Gastrocnemius medialis (tissue), 4 donors: Measurements from ENCODE around the gene USP7. TPM values are rescaled to one million over a fixed set of nuclear protein-coding genes. Genes with fewer than 3 reads are reported as not detected.

Experiments
- ATAC-seq, 2 donors: fragments of 150-250 bp; one replicate each; pipeline ENCODE4 v1.9.1; 2016
- DNase-seq, 2 donors: peaks; one replicate each; pipeline ENCODE4 v3.0.0-alpha.2; 2019
- H3K27ac ChIP-seq, 4 donors: fragments of 200-600 bp; sonication (generic); 1 replicate in 1 of 4; 2 replicates in 3 of 4; pipeline ENCODE4 v1.5.1; 2016 to 2018; ENCODE audit warnings: mild to moderate bottlenecking in 2 of 4, moderate library complexity in 1 of 4
- H3K27me3 ChIP-seq, 3 donors: fragments of 200-600 bp; sonication (generic) in 2 of 3; 1 replicate in 1 of 3; 2 replicates in 2 of 3; pipeline versions ENCODE4 v1.5.1 to v1.6.0; 2016 to 2019; ENCODE audit warnings: mild to moderate bottlenecking in 1 of 3, moderate library complexity in 1 of 3
- H3K36me3 ChIP-seq, 2 donors: fragments of 200-600 bp; sonication (generic) in 1 of 2; one replicate each; pipeline ENCODE4 v1.5.1; 2017 to 2018
- H3K4me1 ChIP-seq, 2 donors: fragments of 200-600 bp; sonication (generic) in 1 of 2; one replicate each; pipeline ENCODE4 v1.5.1; 2016 to 2017; ENCODE audit warnings: mild to moderate bottlenecking in 2 of 2
- H3K4me3 ChIP-seq, 4 donors: fragments of 200-600 bp; sonication (generic) in 3 of 4; 1 replicate in 1 of 4; 2 replicates in 3 of 4; pipeline ENCODE4 v1.5.1; 2016 to 2019; ENCODE audit warnings: mild to moderate bottlenecking in 2 of 4
- H3K9me3 ChIP-seq, 3 donors: fragments of 200-600 bp; sonication (generic) in 2 of 3; 1 replicate in 1 of 3; 2 replicates in 2 of 3; pipeline ENCODE4 v1.5.1; 2016 to 2019
- POLR2A ChIP-seq, 2 donors: fragments of 450-650 bp; IDR thresholded peaks; one replicate each; pipeline ENCODE4 v1.6.1; 2017; ENCODE audit warnings: antibody characterized with exemption in 2 of 2, mild to moderate bottlenecking in 2 of 2, moderate library complexity in 2 of 2
- in situ Hi-C, 4 donors: fragments of 200-750 bp; cut with MboI; loops; one replicate each; pipeline versions ENCODE4 v1.15.0 to v1.8.0; 2017; ENCODE audit warnings: low sequenced_read_pairs in 4 of 4
- intact Hi-C: fragments of 100-400 bp; cut with DNase I; formaldehyde crosslinking; loops from one replicate; pipeline ENCODE4 v1.15.1; 2023; ENCODE audit warnings: low total_unique reads
- total RNA-seq, 4 donors: library from RNA; depleted of rRNA; stranded (reverse); fragments of >200 nt; gene quantifications; one replicate each; pipeline versions ENCODE4 v1.1.0 to v1.2.3, GENCODE V29; 2016
- TF ChIP-seq, protein P1 (sequence below), 5 experiments: fragments of 450-650 bp in 3 of 5; fragments of 200-600 bp in 2 of 5; sonication (generic) in 2 of 5; IDR thresholded peaks in 4 of 5; conservative IDR thresholded peaks in 1 of 5; 1 replicate in 4 of 5; 2 replicates in 1 of 5; pipeline ENCODE4 v1.5.1; 2016 to 2019; ENCODE audit warnings: antibody characterized with exemption in 5 of 5, mild to moderate bottlenecking in 3 of 5, moderate library complexity in 3 of 5

The USP7 gene
- total RNA-seq, 4 donors from 2014 or later, result 79.7 to 99.2 (median 85.6) TPM

DNA sequence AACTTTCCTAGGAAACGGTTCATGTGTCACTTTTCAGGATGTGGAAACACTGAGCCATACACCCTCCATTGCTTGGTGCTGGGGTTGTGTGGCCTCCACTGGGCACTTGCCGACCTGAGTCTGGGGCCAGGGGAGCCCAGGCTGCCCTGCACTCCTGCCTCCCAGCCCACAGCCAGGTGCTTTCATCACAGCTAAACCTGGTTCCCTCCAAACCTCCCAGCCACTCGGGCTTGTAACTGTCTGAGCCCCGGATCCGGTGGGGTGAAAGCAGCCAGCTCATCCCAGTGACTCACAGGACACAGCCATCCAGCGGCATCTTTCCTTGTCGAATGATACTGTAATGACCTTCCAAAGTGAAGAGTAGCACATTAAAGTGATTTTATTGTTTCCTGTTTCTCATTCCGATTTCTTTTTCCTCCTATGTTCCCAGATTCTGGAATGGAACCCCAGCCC is 114.7 kb downstream of the USP7 start:
- H3K27me3 ChIP-seq, result no peaks in the 10 kb centered on the region
- H3K9me3 ChIP-seq, result no peaks in the 10 kb centered on the region
- H3K4me1 ChIP-seq, result peaks cover 5 to 7% of the 10 kb centered on the region in 2 donors
- TF ChIP-seq POLR2A (IDR thresholded peaks at IDR 0.05), result no peak
- TF ChIP-seq, protein P1, sequence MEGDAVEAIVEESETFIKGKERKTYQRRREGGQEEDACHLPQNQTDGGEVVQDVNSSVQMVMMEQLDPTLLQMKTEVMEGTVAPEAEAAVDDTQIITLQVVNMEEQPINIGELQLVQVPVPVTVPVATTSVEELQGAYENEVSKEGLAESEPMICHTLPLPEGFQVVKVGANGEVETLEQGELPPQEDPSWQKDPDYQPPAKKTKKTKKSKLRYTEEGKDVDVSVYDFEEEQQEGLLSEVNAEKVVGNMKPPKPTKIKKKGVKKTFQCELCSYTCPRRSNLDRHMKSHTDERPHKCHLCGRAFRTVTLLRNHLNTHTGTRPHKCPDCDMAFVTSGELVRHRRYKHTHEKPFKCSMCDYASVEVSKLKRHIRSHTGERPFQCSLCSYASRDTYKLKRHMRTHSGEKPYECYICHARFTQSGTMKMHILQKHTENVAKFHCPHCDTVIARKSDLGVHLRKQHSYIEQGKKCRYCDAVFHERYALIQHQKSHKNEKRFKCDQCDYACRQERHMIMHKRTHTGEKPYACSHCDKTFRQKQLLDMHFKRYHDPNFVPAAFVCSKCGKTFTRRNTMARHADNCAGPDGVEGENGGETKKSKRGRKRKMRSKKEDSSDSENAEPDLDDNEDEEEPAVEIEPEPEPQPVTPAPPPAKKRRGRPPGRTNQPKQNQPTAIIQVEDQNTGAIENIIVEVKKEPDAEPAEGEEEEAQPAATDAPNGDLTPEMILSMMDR (IDR thresholded peaks at IDR 0.05 in 4 of 5, conservative IDR thresholded peaks at IDR 0.05 in 1 of 5), result no peak
- intact Hi-C loops, result no loop called here
- DNase-seq, result no peak
- H3K4me3 ChIP-seq, result no peak overlapping the region
- peak overlapping the region in 1 of 4 donors; percentile 9 for H3K27ac ChIP-seq
- no peak for ATAC-seq
- in situ Hi-C loops, result no loop called here
- H3K36me3 ChIP-seq, result peaks cover 0 to 37% of the 10 kb centered on the region in 2 donors

DNA sequence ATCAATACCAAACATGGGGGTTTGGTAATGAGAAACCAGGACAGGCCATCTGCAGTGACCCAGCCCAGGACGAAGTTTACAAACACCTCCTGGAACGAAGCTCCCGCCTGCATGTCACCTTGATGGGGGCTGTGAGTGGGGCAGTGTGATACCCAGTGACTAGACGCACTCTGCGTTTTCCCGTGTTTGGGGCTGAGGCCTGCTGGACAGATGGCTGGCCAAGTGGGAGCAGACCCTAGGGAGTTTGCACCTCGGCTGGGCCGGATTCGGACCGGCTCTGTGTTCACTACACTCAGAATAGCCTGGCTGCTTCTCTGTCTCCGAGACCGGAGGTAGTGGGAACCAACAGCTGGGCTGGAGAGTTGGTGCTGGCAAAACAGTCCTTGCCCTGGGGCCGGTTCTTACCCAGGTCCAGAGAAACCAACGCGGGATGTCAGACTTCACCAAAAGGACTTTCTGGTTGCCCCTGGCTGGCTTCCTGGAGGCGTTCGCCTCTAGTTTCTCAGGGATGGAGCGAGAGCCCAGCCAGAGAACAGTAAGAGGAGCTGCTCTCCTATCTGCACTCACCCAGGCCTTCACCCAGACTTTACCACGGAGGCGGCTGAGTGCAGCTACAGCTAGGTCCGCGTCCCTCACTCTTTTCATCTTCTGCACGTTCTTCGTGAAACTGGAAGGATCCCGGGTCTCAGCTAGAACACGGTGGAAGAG is 115.3 kb downstream of the USP7 start:
- no peaks in the 10 kb centered on the region for H3K9me3 ChIP-seq
- in situ Hi-C loops, result no loop called here
- TF ChIP-seq, protein P1 (IDR thresholded peaks at IDR 0.05 in 4 of 5, conservative IDR thresholded peaks at IDR 0.05 in 1 of 5), result no peak
- no peak for TF ChIP-seq POLR2A (IDR thresholded peaks at IDR 0.05)
- H3K4me1 ChIP-seq, result peaks cover 5 to 7% of the 10 kb centered on the region in 2 donors
- no peak overlapping the region for H3K4me3 ChIP-seq
- intact Hi-C loops, result no loop called here
- H3K36me3 ChIP-seq, result peaks cover 0 to 31% of the 10 kb centered on the region in 2 donors
- ATAC-seq, result no peak
- DNase-seq, result no peak
- no peak overlapping the region for H3K27ac ChIP-seq
- H3K27me3 ChIP-seq, result no peaks in the 10 kb centered on the region

DNA sequence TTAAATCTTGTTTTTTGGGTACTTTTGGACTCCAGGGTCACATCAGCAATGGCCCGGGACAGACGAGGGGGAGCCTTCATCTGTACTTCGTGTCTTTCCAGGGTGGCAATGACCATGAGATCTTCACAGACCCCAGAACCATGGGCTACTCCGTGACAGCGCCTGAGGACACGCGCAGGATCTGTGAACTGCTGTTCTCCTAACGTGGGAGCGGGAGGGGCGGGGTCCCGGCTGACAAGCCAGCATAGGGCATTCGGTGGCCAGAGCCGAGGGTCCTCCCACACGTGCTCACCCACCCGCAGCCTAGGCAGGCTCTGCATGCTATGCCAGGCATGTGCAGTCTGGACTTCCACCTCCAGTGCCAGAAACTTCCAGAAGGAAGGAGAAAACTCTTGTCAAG is 116.1 kb downstream of the USP7 start:
- Histone ChIP-seq H3K27ac (no peak overlapping the region), H3K4me1 (peaks cover 5 to 7% of the 10 kb centered on the region in 2 donors), H3K9me3 (no peaks in the 10 kb centered on the region), H3K4me3 (no peak overlapping the region), H3K27me3 (no peaks in the 10 kb centered on the region), H3K36me3 (peaks cover 0 to 23% of the 10 kb centered on the region in 2 donors)
- intact Hi-C loops (no loop called here), in situ Hi-C loops (no loop called here)
- ATAC-seq, result no peak
- no peak for DNase-seq
- TF ChIP-seq, protein P1 (IDR thresholded peaks at IDR 0.05 in 4 of 5, conservative IDR thresholded peaks at IDR 0.05 in 1 of 5), result no peak
- no peak for TF ChIP-seq POLR2A (IDR thresholded peaks at IDR 0.05)

DNA sequence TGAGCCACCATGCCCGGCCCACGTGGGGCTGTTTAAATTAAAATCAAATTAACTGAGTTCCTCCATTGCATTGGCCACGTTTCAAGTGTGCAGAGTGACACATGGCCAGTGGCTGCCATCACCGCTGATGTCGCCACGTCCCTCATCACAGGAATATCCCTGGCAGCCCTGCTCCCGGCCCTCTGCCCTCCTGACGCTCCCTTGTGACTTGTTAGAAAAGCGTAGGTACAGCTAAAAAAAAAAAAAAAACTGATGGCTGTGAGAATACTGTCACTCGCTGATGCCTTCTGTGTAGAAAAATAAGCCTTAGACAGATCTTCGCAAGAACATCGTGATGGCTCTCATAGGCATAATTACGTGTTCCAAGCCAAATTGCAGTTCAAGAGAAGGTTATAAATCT is 116.6 kb downstream of the USP7 start:
- intact Hi-C loops, result no loop called here
- in situ Hi-C loops, result no loop called here
- H3K4me1 ChIP-seq, result peaks cover 5 to 7% of the 10 kb centered on the region in 2 donors

More for the DNA sequence above, 116.6 kb downstream of the USP7 start:
- no peaks in the 10 kb centered on the region for H3K27me3 ChIP-seq
- H3K27ac ChIP-seq, result no peak overlapping the region
- peaks cover 0 to 21% of the 10 kb centered on the region in 2 donors for H3K36me3 ChIP-seq
- TF ChIP-seq POLR2A (IDR thresholded peaks at IDR 0.05), result no peak
- TF ChIP-seq, protein P1 (IDR thresholded peaks at IDR 0.05 in 4 of 5, conservative IDR thresholded peaks at IDR 0.05 in 1 of 5), result no peak
- ATAC-seq (no peak), DNase-seq (no peak)
- H3K4me3 ChIP-seq, result no peak overlapping the region
- H3K9me3 ChIP-seq, result no peaks in the 10 kb centered on the region
